Stimulated activated effector memory CD8-positive, alpha-beta T cell treated with anti-CD3 and anti-CD28 coated beads, Interleukin-12 subunit alpha, Interleukin-12 subunit beta, amount 100 ng/mL, for 72 hours (primary cell): ENCODE data around the gene CDH12.

Experiments used
- ATAC-seq: fragments of 150-1000 bp; cut with Tn5 transposase; 2 replicates; pipeline ENCODE4 v1.10.0; 2021
- DNase-seq, 2 donors: peaks; one replicate each; pipeline ENCODE4 v3.0.0; 2021 to 2022; ENCODE audit warnings: low spot score in 2 of 2
- H3K27ac Mint-ChIP-seq: one replicate; pipeline ENCODE4 v1.8.0; 2022; ENCODE audit warnings: mild to moderate bottlenecking, mixed read lengths
- H3K36me3 Mint-ChIP-seq: one replicate; pipeline ENCODE4 v1.8.0; 2022; ENCODE audit warnings: mild to moderate bottlenecking, mixed read lengths
- H3K4me1 Mint-ChIP-seq: one replicate; pipeline ENCODE4 v1.8.0; 2022; ENCODE audit warnings: mixed read lengths
- H3K4me3 Mint-ChIP-seq: one replicate; pipeline ENCODE4 v1.8.0; 2022; ENCODE audit warnings: mild to moderate bottlenecking, mixed read lengths
- H3K9me3 Mint-ChIP-seq: one replicate; pipeline ENCODE4 v1.8.0; 2022; ENCODE audit warnings: mixed read lengths

The CDH12 gene

DNA sequence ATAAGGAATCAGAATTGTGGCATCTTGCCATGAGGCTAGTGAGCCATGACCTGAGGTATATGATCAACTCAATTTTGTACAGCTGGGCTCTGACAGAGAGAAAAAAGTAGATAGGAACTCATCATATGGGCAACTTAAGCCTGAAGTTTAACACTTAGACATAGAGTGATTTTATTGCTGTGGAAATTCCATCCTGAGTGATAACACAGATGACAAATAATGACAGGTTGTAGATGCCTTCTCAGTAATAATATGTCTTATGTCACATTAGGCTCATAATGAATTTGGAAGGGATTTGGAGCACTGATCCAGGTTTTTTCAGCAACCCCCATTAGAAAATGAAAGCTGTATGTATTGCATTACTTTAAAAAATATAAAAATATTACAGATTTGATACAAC lies 744.6 kb downstream of the CDH12 start:
- DNase-seq, result no peak
- H3K9me3 Mint-ChIP-seq, result peaks cover 10% of the 10 kb centered on the region
- H3K27ac Mint-ChIP-seq, result no peak overlapping the region
- no peak for ATAC-seq
- no peaks in the 10 kb centered on the region for H3K4me1 Mint-ChIP-seq
- no peaks in the 10 kb centered on the region for H3K36me3 Mint-ChIP-seq
- no peak overlapping the region for H3K4me3 Mint-ChIP-seq

DNA sequence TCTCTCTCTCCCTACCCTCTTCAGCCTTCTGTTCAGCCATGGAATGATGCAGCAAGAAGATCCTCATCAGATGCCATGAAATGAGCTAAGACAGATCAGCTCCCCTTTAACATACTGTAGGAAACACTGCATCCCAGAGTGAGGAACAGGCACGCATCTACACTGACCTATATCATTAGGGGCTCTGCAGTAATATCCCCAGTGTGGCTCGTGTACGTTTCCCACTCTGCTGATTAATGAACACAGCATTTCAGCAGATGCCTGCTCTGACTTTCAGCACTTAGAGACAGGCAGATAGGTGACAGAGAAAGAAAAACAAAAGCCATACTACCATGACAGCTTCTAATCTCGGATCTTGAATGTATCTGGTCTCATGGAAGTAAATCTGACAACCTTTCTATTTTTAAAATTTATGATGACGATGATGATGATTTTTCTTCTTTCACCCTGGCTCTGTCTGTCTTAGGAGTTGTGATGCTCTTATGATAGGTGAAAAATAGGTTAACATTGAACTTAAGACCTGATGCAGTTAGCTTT lies 750.3 kb downstream of the CDH12 start:
- no peaks in the 10 kb centered on the region for H3K4me1 Mint-ChIP-seq
- H3K27ac Mint-ChIP-seq, result no peak overlapping the region
- H3K4me3 Mint-ChIP-seq, result no peak overlapping the region
- no peak for DNase-seq
- H3K9me3 Mint-ChIP-seq, result peaks cover 6% of the 10 kb centered on the region
- no peak for ATAC-seq
- no peaks in the 10 kb centered on the region for H3K36me3 Mint-ChIP-seq

DNA sequence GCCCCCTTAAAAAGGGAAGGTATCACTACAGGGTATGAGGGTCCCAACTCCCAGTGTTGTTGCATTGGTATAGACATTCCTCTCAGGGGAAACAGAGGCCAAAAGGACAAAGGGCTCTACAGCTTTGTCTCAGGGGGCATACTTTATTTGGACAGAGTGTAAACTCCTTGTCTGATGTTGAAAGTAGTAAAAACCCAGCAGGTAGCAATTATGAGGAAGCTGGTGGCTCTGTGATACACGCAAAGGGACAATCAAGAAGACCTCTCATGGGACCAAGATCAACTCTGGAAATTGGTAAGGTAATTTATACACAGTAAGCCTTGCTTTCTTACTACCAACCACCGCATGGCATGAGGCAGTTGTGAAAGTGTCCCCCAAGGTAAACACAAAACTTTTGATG lies 764.6 kb downstream of the CDH12 start:
- Mint-ChIP-seq H3K9me3 (peaks cover 12% of the 10 kb centered on the region), H3K27ac (no peak overlapping the region), H3K4me3 (no peak overlapping the region), H3K36me3 (no peaks in the 10 kb centered on the region), H3K4me1 (no peaks in the 10 kb centered on the region)
- ATAC-seq (no peak), DNase-seq (no peak)

DNA sequence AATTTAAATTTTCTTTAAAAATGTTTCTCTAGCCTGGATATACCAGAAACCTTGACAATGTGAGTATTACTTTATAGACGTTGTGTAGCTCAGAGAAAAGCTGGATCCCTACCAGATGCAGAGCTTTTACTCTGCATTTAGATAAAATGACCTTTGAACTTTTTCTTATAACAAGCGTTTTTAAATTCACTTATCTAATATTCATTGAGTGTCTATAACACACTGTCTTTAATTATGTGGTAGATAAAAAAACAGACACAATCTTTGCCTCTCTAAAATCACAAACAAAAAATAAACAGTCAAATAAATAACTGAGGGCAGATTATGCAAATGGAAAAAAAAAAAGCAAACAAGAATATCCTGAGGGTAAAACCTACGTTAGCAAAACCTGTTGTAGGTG lies 773.6 kb downstream of the CDH12 start:
- H3K27ac Mint-ChIP-seq, result no peak overlapping the region
- H3K9me3 Mint-ChIP-seq, result no peaks in the 10 kb centered on the region
- H3K4me1 Mint-ChIP-seq, result no peaks in the 10 kb centered on the region
- H3K4me3 Mint-ChIP-seq, result no peak overlapping the region
- no peaks in the 10 kb centered on the region for H3K36me3 Mint-ChIP-seq
- no peak for DNase-seq
- ATAC-seq, result no peak

DNA sequence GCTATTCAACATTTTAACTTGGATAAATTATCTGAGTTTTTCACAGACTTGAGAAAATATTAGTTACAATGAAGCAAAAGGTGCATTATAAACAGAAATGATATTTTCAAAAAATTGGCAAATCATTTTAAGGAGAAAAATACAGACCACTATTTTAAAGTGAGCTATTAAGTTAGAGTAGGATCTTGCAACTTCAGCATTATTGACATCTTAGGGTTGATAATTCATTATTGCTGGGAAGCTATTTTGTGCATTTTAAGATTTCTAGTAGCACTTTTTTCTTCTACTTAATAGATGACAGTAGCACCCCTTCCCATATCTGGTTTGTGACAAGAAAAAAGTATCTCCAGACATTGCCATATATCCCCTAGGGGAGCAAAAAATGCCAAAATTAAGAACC lies 774.1 kb downstream of the CDH12 start:
- Mint-ChIP-seq H3K36me3 (no peaks in the 10 kb centered on the region), H3K4me3 (no peak overlapping the region), H3K9me3 (no peaks in the 10 kb centered on the region), H3K4me1 (no peaks in the 10 kb centered on the region), H3K27ac (no peak overlapping the region)
- ATAC-seq (no peak), DNase-seq (no peak)

DNA sequence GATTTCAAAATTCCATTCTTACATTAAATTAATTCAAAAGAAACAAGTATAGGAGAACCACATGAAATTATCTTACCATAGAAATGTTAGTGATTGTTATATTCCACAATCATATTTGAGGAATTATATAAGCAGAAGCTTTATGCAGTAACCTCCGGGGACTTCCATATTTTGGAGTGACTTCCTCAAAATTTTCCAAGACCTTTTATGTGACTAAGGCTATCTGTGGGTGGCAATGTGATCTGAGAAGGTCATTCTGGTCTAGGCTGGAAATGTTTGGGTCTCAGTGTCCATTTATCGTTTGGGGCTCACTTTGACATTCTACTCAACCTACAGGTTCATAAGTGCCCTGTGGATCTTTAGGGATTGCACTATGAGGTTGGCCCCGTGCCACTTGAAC lies 776.6 kb downstream of the CDH12 start:
- no peak overlapping the region for H3K4me3 Mint-ChIP-seq
- no peak for ATAC-seq
- no peaks in the 10 kb centered on the region for H3K36me3 Mint-ChIP-seq

DNA sequence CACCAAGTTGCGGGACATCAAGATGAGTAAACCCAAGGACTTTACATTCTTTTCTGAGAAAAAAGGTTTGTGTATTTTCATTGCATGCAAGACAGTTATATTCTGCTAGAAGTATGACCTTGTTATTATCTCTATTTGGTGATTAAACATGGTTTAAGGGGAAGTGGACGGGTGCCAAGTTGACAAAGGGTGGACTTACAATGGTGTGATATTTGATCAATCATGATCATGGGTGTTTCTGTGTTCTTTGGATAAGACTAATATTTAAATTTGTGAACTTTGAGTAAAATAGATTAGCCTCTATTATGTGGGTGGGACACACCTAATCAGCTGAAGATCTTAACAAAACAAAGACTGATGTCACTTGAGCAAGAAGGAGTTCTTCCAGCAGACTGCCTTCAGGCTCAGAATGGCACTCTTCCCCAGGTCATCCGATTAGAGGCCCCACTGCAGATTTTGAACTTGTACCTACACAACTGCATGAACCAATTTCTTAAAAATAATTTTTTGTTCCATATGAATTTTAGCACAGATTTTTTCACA lies 782.9 kb downstream of the CDH12 start:
- no peak overlapping the region for H3K4me3 Mint-ChIP-seq
- H3K4me1 Mint-ChIP-seq, result no peaks in the 10 kb centered on the region
- no peaks in the 10 kb centered on the region for H3K36me3 Mint-ChIP-seq
- no peak overlapping the region for H3K27ac Mint-ChIP-seq
- peaks cover 5% of the 10 kb centered on the region for H3K9me3 Mint-ChIP-seq
- DNase-seq (no peak), ATAC-seq (no peak)

More for the DNA sequence above, 776.6 kb downstream of the CDH12 start:
- DNase-seq, result no peak
- Mint-ChIP-seq H3K4me1 (no peaks in the 10 kb centered on the region), H3K9me3 (peaks cover 4% of the 10 kb centered on the region), H3K27ac (no peak overlapping the region)

DNA sequence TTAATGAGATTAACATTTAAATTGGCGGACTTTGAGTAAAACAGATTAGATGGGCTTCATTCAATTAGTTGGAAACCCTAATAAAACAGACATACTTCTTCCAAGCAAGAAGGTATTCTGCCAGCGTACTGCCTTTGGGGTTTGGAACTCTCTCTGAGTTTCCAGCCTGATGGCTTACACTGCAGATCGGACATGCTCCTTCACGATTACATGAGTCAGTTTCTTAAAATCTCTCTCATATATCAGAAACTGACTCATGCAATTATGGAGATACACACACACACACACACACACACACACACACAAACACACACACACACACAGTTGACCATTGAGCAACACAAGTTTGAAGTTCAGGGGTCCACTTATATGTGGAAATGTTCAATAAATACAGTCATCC lies 789.4 kb downstream of the CDH12 start:
- DNase-seq (no peak), ATAC-seq (no peak)
- Mint-ChIP-seq H3K4me3 (no peak overlapping the region), H3K36me3 (no peaks in the 10 kb centered on the region), H3K4me1 (no peaks in the 10 kb centered on the region), H3K9me3 (peaks cover 16% of the 10 kb centered on the region), H3K27ac (no peak overlapping the region)

DNA sequence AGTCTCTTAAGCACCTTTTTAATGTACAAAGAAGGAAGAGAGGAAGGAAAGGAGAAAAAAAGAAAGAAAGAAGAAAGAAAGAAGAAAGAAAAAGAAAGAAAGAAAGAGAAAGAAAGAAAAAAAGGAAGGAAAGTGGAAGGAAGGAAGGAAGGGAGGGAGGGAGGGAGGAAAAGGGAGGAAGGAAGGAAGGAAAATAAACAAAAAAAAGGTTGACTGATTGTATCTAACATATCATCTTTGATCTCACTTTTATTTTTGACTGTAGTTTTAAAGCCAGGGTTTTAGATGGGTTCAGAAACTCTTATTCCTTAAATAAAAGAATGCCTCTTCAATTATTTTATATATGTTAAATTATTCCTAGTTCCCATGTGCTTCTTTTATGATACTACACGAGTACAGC lies 794.5 kb downstream of the CDH12 start:
- Mint-ChIP-seq H3K4me1 (no peaks in the 10 kb centered on the region), H3K36me3 (no peaks in the 10 kb centered on the region), H3K27ac (no peak overlapping the region), H3K4me3 (no peak overlapping the region), H3K9me3 (peaks cover 16% of the 10 kb centered on the region)
- ATAC-seq (no peak), DNase-seq (no peak)

DNA sequence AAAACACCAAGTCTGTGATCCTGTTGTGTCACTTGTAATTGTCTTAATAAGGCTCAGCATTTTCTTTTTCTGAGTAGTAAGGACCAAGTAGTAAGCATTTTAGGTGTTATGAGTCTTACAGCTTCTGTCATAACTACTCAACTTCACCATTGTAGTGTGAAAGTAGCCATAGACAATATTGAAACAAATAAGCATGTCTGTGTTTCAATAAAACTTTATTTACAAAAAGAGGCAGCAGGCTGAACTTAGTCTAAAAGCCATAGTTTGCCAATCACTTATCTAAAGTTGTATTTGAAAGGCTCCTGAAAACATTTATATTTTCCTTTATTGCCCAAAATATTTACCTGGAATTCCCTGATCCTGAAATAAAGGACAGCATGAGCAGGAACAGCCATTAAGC lies 796.1 kb downstream of the CDH12 start:
- H3K36me3 Mint-ChIP-seq, result no peaks in the 10 kb centered on the region

DNA sequence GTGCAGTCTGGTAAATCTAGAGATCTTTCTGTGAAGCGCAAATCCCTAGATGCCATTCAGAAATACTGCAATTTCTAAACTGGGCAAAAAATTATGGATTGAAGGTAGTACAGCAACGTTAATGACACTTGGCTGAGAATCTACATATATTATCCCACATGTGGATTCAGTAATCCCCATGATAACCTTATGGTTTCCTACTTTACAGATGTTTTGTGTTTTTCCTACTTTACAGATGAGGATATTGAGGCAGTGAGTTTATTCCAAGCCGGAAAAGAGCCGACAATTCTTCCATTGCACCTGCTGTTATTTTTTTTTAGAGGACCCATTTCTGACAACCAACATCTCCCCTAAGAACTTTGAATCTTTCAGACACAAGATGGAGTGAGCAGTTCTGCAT lies 796.5 kb downstream of the CDH12 start:
- ATAC-seq (no peak), DNase-seq (no peak)
- Mint-ChIP-seq H3K4me3 (no peak overlapping the region), H3K4me1 (no peaks in the 10 kb centered on the region), H3K9me3 (peaks cover 15% of the 10 kb centered on the region), H3K36me3 (no peaks in the 10 kb centered on the region), H3K27ac (no peak overlapping the region)

More for the DNA sequence above, 796.1 kb downstream of the CDH12 start:
- DNase-seq (no peak), ATAC-seq (no peak)
- no peak overlapping the region for H3K4me3 Mint-ChIP-seq
- peaks cover 17% of the 10 kb centered on the region for H3K9me3 Mint-ChIP-seq
- H3K4me1 Mint-ChIP-seq, result no peaks in the 10 kb centered on the region
- H3K27ac Mint-ChIP-seq, result no peak overlapping the region

DNA sequence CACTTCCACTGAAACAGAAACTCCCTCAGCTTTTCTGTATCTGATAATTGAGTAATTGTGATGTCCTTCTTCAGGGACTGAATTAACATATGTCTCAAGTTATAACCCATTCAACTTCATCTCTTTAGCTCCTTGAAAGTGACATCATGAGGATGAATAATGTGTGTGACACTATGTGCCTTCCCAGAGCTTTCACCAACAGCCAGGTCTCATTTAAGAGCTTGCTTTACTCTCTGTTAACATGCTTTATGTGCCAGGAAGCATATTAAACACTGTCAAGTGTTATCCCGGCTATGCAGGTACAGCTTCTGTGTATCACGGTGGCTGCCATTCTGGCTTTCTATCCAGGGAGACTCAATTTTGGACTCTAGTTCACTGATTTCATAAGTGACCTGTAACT lies 799.9 kb downstream of the CDH12 start:
- ATAC-seq, result no peak
- Mint-ChIP-seq H3K4me3 (no peak overlapping the region), H3K4me1 (no peaks in the 10 kb centered on the region), H3K9me3 (peaks cover 21% of the 10 kb centered on the region), H3K27ac (no peak overlapping the region), H3K36me3 (no peaks in the 10 kb centered on the region)
- DNase-seq, result no peak

DNA sequence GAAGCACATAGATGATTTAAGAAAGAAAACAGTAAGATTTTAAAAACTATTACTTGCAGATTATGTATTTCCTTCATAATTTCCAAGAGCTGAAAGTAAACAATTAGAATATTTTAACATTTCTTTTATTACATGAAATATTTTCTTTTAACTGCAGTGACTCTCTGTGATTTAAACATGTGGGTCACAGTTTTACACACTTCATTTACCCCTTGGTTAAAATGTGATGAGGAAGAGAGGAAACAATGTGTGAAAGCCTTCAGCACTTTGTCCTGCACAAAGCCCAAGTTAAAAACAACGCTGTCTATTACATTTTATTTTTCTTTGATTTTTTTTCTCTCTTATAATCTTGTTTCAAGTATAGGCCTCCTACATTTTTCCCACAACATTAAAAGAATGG lies 801.3 kb downstream of the CDH12 start:
- Mint-ChIP-seq H3K4me3 (no peak overlapping the region), H3K27ac (no peak overlapping the region), H3K36me3 (no peaks in the 10 kb centered on the region), H3K4me1 (no peaks in the 10 kb centered on the region), H3K9me3 (peaks cover 29% of the 10 kb centered on the region)
- no peak for ATAC-seq
- DNase-seq, result no peak

DNA sequence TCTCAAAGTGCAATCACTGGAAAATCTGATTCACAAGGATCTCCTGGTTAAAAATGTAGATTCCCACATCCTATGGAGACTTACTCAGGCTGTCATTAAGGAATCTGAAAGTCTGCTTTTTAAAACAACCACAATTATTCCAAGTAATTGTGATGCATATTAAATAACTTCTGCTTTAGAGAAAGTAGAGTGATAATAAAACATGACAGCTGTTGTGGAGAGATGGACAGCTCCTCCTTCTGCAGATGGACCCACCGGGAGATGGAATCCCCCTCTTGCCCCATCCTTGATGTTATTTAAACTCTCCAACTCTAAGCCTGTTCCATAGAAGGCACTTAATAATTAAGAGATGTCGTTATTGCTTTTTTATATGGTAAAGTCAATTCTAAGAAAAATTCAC lies 802.2 kb downstream of the CDH12 start:
- H3K9me3 Mint-ChIP-seq, result peaks cover 26% of the 10 kb centered on the region
- ATAC-seq, result no peak

DNA sequence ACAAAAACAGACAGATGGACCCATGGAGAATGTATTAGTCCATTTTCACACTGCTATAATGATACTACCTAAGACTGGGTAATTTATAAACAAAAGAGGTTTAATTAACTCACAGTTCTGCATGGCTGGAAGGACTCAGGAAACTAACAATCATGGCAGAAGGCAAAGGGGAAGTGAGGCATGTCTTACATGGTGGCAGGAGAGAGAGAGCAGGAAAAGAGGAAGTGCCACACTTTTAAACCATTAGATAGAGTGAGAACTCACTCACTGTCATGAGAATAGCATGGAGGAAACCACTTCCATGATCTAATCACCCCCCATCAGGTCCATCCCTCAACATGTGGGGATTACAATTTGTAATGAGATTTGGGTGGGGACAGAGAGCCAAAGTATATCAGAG lies 808.9 kb downstream of the CDH12 start:
- Mint-ChIP-seq H3K9me3 (peaks cover 35% of the 10 kb centered on the region), H3K4me3 (no peak overlapping the region), H3K4me1 (no peaks in the 10 kb centered on the region), H3K27ac (no peak overlapping the region), H3K36me3 (no peaks in the 10 kb centered on the region)
- no peak for DNase-seq
- ATAC-seq, result no peak

More for the DNA sequence above, 802.2 kb downstream of the CDH12 start:
- H3K27ac Mint-ChIP-seq, result no peak overlapping the region
- H3K4me3 Mint-ChIP-seq, result no peak overlapping the region
- no peak for DNase-seq
- H3K36me3 Mint-ChIP-seq, result no peaks in the 10 kb centered on the region
- no peaks in the 10 kb centered on the region for H3K4me1 Mint-ChIP-seq

DNA sequence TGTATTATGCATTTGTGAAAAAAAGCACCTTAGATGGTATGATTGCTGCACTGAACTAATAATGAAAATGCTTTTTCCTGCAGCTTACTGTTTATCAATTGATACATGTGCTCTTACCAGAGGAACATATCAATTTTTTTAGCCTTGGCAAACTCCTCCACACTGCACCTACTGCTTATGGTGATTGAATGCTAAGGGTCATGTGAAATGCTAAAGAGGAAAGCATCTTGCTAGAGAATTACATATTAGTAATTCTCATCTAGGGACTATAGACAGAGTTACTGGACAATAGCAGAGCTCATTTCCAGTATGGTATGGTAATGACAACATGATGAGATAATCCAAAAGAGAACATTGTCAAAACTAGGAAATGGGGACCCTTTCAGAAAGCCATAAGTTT lies 817.1 kb downstream of the CDH12 start:
- DNase-seq (no peak), ATAC-seq (no peak)
- Mint-ChIP-seq H3K36me3 (no peaks in the 10 kb centered on the region), H3K4me1 (no peaks in the 10 kb centered on the region), H3K9me3 (peaks cover 15% of the 10 kb centered on the region), H3K27ac (no peak overlapping the region), H3K4me3 (no peak overlapping the region)

DNA sequence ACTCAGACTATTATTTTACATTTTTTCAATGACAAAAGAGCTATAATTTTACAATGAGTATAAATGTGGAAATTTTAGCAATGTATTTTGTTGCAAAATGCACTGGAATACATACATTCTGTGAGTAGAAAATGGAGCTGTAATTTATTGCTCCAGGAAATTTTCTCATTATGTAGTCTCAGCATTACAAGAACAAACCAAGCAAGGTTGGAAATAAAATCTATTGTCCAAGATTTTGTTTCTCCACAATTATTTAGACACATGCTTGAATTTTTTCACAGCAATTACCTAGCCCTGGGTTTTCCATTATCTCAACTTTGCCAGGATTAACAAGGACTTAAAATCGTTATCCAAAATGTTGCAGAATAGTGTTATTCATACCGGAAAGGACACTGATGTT lies 820.1 kb downstream of the CDH12 start:
- H3K9me3 Mint-ChIP-seq, result no peaks in the 10 kb centered on the region
- no peak for ATAC-seq
- no peak overlapping the region for H3K27ac Mint-ChIP-seq

More for the DNA sequence above, 820.1 kb downstream of the CDH12 start:
- no peak overlapping the region for H3K4me3 Mint-ChIP-seq
- no peaks in the 10 kb centered on the region for H3K36me3 Mint-ChIP-seq
- DNase-seq, result no peak
- H3K4me1 Mint-ChIP-seq, result no peaks in the 10 kb centered on the region
